Gastrocnemius medialis (tissue), 4 donors: ENCODE measurements around the gene IL6ST. TPM values are rescaled to one million over a fixed set of nuclear protein-coding genes. Genes with fewer than 3 reads are reported as not detected.

Experiments
- ATAC-seq, 2 donors: fragments of 150-250 bp; one replicate each; pipeline ENCODE4 v1.9.1; 2016
- DNase-seq, 2 donors: peaks; one replicate each; pipeline ENCODE4 v3.0.0-alpha.2; 2019
- H3K27ac ChIP-seq, 4 donors: fragments of 200-600 bp; sonication (generic); 1 replicate in 1 of 4; 2 replicates in 3 of 4; pipeline ENCODE4 v1.5.1; 2016 to 2018; ENCODE audit warnings: mild to moderate bottlenecking in 2 of 4, moderate library complexity in 1 of 4
- H3K27me3 ChIP-seq, 3 donors: fragments of 200-600 bp; sonication (generic) in 2 of 3; 1 replicate in 1 of 3; 2 replicates in 2 of 3; pipeline versions ENCODE4 v1.5.1 to v1.6.0; 2016 to 2019; ENCODE audit warnings: mild to moderate bottlenecking in 1 of 3, moderate library complexity in 1 of 3
- H3K36me3 ChIP-seq, 2 donors: fragments of 200-600 bp; sonication (generic) in 1 of 2; one replicate each; pipeline ENCODE4 v1.5.1; 2017 to 2018
- H3K4me1 ChIP-seq, 2 donors: fragments of 200-600 bp; sonication (generic) in 1 of 2; one replicate each; pipeline ENCODE4 v1.5.1; 2016 to 2017; ENCODE audit warnings: mild to moderate bottlenecking in 2 of 2
- H3K4me3 ChIP-seq, 4 donors: fragments of 200-600 bp; sonication (generic) in 3 of 4; 1 replicate in 1 of 4; 2 replicates in 3 of 4; pipeline ENCODE4 v1.5.1; 2016 to 2019; ENCODE audit warnings: mild to moderate bottlenecking in 2 of 4
- H3K9me3 ChIP-seq, 3 donors: fragments of 200-600 bp; sonication (generic) in 2 of 3; 1 replicate in 1 of 3; 2 replicates in 2 of 3; pipeline ENCODE4 v1.5.1; 2016 to 2019
- POLR2A ChIP-seq, 2 donors: fragments of 450-650 bp; IDR thresholded peaks; one replicate each; pipeline ENCODE4 v1.6.1; 2017; ENCODE audit warnings: antibody characterized with exemption in 2 of 2, mild to moderate bottlenecking in 2 of 2, moderate library complexity in 2 of 2
- in situ Hi-C, 4 donors: fragments of 200-750 bp; cut with MboI; loops; one replicate each; pipeline versions ENCODE4 v1.15.0 to v1.8.0; 2017; ENCODE audit warnings: low sequenced_read_pairs in 4 of 4
- intact Hi-C: fragments of 100-400 bp; cut with DNase I; formaldehyde crosslinking; loops from one replicate; pipeline ENCODE4 v1.15.1; 2023; ENCODE audit warnings: low total_unique reads
- total RNA-seq, 4 donors: library from RNA; depleted of rRNA; stranded (reverse); fragments of >200 nt; gene quantifications; one replicate each; pipeline versions ENCODE4 v1.1.0 to v1.2.3, GENCODE V29; 2016
- TF ChIP-seq, protein P1 (sequence below), 5 experiments: fragments of 450-650 bp in 3 of 5; fragments of 200-600 bp in 2 of 5; sonication (generic) in 2 of 5; IDR thresholded peaks in 4 of 5; conservative IDR thresholded peaks in 1 of 5; 1 replicate in 4 of 5; 2 replicates in 1 of 5; pipeline ENCODE4 v1.5.1; 2016 to 2019; ENCODE audit warnings: antibody characterized with exemption in 5 of 5, mild to moderate bottlenecking in 3 of 5, moderate library complexity in 3 of 5

Gene IL6ST
- total RNA-seq, 4 donors from 2014 or later, result 128 to 228 (median 167) TPM

DNA sequence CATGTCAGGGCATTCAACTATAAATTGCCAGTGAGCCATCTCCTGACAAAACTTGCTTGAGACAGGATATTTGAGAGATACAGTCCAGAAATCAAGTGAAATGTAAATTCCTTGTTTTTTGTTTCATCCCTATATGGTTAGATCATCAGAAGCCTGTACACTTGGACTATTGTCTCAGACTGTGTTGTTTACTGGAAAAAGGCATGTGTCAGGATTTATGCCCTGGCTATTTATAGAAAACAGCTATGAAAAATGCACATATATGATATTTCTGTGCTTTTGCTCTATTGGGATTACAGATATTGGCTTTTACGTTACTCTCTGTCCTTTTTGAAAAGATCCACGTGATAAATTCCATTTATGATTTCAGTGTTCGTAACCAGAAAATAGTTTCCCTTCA, 99.4 kb downstream of the IL6ST start:
- DNase-seq, result no peak
- H3K36me3 ChIP-seq, result no peaks in the 10 kb centered on the region
- no peaks in the 10 kb centered on the region for H3K9me3 ChIP-seq
- no peak overlapping the region for H3K27ac ChIP-seq
- peaks cover under 1 to 4% of the 10 kb centered on the region in 2 donors for H3K4me1 ChIP-seq
- no peak for ATAC-seq
- no peak overlapping the region for H3K4me3 ChIP-seq
- TF ChIP-seq, protein P1, sequence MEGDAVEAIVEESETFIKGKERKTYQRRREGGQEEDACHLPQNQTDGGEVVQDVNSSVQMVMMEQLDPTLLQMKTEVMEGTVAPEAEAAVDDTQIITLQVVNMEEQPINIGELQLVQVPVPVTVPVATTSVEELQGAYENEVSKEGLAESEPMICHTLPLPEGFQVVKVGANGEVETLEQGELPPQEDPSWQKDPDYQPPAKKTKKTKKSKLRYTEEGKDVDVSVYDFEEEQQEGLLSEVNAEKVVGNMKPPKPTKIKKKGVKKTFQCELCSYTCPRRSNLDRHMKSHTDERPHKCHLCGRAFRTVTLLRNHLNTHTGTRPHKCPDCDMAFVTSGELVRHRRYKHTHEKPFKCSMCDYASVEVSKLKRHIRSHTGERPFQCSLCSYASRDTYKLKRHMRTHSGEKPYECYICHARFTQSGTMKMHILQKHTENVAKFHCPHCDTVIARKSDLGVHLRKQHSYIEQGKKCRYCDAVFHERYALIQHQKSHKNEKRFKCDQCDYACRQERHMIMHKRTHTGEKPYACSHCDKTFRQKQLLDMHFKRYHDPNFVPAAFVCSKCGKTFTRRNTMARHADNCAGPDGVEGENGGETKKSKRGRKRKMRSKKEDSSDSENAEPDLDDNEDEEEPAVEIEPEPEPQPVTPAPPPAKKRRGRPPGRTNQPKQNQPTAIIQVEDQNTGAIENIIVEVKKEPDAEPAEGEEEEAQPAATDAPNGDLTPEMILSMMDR (IDR thresholded peaks at IDR 0.05 in 4 of 5, conservative IDR thresholded peaks at IDR 0.05 in 1 of 5), result no peak
- TF ChIP-seq POLR2A (IDR thresholded peaks at IDR 0.05), result no peak
- intact Hi-C loops, result no loop called here
- no peaks in the 10 kb centered on the region for H3K27me3 ChIP-seq
- in situ Hi-C loops, result no loop called here

DNA sequence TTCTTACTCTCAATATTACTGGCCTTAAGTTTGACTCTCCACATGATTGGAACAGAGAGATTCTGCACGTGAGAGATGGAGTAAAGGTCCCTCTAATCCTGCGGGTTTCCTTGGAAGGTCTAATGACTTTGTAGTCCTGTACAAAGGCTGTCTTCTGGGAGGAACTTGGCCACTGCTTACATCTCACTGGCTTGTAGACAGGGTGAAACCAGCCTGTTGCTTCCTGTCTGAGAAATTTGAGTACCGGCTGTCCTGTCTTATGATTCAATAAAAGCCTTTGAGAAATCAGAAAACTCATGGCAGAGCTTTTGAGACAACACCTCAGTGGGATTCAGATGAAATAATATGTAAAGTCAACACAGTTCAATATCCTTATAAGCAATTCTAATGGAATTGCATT, 100.6 kb downstream of the IL6ST start:
- DNase-seq (no peak), ATAC-seq (no peak)
- no peaks in the 10 kb centered on the region for H3K4me1 ChIP-seq
- intact Hi-C loops, result no loop called here
- H3K27me3 ChIP-seq, result no peaks in the 10 kb centered on the region
- no peak overlapping the region for H3K27ac ChIP-seq
- H3K9me3 ChIP-seq, result no peaks in the 10 kb centered on the region
- no peak overlapping the region for H3K4me3 ChIP-seq
- TF ChIP-seq, protein P1 (IDR thresholded peaks at IDR 0.05 in 4 of 5, conservative IDR thresholded peaks at IDR 0.05 in 1 of 5), result no peak
- TF ChIP-seq POLR2A (IDR thresholded peaks at IDR 0.05), result no peak
- no peaks in the 10 kb centered on the region for H3K36me3 ChIP-seq
- in situ Hi-C loops, result no loop called here

DNA sequence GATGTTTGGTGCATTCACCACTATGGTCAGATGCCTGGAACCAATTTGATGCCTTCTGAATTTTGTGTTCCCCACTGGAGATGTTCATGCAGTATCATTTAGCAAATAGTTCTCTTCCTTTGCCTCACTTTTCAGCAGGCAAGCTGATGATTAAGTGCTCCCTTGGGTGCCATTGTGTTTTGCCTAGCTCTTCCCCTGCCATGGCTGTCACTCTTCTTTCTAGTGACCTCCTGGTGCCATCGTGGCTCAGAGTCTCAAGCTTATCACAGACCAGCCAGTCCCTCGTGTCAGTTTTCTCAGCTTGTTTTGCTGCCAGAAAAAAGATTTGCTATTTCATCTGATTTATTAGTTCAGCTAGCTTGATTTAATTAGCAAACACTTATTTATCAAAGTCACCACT, 102.3 kb downstream of the IL6ST start:
- in situ Hi-C loops, result no loop called here
- Histone ChIP-seq H3K4me1 (no peaks in the 10 kb centered on the region), H3K36me3 (no peaks in the 10 kb centered on the region), H3K27ac (no peak overlapping the region), H3K4me3 (no peak overlapping the region), H3K9me3 (no peaks in the 10 kb centered on the region), H3K27me3 (no peaks in the 10 kb centered on the region)
- intact Hi-C loops, result no loop called here
- TF ChIP-seq, protein P1 (IDR thresholded peaks at IDR 0.05 in 4 of 5, conservative IDR thresholded peaks at IDR 0.05 in 1 of 5), result no peak
- TF ChIP-seq POLR2A (IDR thresholded peaks at IDR 0.05), result no peak
- ATAC-seq (no peak), DNase-seq (no peak)

DNA sequence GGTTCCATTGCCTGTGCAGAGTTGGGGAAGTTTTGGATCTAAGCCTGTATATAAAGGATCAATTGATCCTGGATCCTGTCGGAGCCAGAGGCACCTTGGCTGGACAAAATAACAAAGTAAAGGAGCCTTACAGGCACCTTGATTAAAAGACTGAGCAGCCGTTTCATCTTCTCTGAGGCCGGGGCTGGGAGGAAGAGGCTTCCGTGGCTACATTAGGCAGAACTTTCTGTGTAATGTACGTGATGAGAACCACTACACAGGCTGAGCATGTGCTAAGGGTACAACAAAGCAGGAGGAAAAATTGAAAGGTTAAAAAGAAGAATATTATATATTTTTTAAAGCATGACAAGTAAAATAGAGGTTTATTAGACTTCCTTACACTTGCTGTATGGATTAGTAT, 106.6 kb downstream of the IL6ST start:
- Histone ChIP-seq H3K4me1 (no peaks in the 10 kb centered on the region), H3K27me3 (no peaks in the 10 kb centered on the region), H3K4me3 (no peak overlapping the region), H3K36me3 (no peaks in the 10 kb centered on the region), H3K9me3 (no peaks in the 10 kb centered on the region), H3K27ac (no peak overlapping the region)
- TF ChIP-seq POLR2A (IDR thresholded peaks at IDR 0.05), result no peak
- TF ChIP-seq, protein P1 (IDR thresholded peaks at IDR 0.05 in 4 of 5, conservative IDR thresholded peaks at IDR 0.05 in 1 of 5), result no peak
- ATAC-seq (no peak), DNase-seq (no peak)
- intact Hi-C loops, result no loop called here
- in situ Hi-C loops, result no loop called here

DNA sequence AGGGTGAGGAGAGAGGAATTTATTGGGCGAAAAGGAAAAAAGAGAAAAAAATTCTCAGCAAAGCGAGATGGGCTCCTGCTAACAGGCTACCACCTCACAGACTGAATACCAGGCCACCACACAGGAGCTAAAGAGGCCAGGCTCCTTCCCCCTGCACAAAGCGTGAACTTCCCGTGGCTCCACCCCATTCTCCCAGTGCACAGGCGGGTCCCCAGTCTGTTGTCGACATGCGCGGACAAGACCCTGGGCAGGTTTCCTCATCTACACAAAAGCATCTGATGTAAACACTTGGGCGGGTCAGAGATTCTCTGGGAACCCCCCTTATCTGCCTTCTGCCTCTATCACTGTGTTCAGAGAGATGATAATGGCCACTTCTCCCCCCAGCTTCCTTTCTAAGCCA, 109.4 kb downstream of the IL6ST start:
- no peak for ATAC-seq
- TF ChIP-seq POLR2A (IDR thresholded peaks at IDR 0.05), result no peak
- TF ChIP-seq, protein P1 (IDR thresholded peaks at IDR 0.05 in 4 of 5, conservative IDR thresholded peaks at IDR 0.05 in 1 of 5), result no peak
- no peaks in the 10 kb centered on the region for H3K4me1 ChIP-seq

More for the DNA sequence above, 109.4 kb downstream of the IL6ST start:
- Histone ChIP-seq H3K4me3 (no peak overlapping the region), H3K36me3 (no peaks in the 10 kb centered on the region), H3K27ac (no peak overlapping the region), H3K27me3 (no peaks in the 10 kb centered on the region), H3K9me3 (no peaks in the 10 kb centered on the region)
- in situ Hi-C loops, result no loop called here
- DNase-seq, result no peak
- intact Hi-C loops, result no loop called here
